HG03196 (cell line): Measurements from ENCODE around the gene PTTG1IP.
"Not testable (repeated sequence)": the region's sequence is repeated elsewhere in the genome, so short reads cannot be mapped to it uniquely, and the experiment has no call there.

Experiments
- ATAC-seq: cut with Tn5 transposase; IDR thresholded peaks from one replicate; pipeline ENCODE4 v1.9.1; 2021; ENCODE audit not compliant: unreplicated experiment

The PTTG1IP gene, protein sequence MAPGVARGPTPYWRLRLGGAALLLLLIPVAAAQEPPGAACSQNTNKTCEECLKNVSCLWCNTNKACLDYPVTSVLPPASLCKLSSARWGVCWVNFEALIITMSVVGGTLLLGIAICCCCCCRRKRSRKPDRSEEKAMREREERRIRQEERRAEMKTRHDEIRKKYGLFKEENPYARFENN

DNA sequence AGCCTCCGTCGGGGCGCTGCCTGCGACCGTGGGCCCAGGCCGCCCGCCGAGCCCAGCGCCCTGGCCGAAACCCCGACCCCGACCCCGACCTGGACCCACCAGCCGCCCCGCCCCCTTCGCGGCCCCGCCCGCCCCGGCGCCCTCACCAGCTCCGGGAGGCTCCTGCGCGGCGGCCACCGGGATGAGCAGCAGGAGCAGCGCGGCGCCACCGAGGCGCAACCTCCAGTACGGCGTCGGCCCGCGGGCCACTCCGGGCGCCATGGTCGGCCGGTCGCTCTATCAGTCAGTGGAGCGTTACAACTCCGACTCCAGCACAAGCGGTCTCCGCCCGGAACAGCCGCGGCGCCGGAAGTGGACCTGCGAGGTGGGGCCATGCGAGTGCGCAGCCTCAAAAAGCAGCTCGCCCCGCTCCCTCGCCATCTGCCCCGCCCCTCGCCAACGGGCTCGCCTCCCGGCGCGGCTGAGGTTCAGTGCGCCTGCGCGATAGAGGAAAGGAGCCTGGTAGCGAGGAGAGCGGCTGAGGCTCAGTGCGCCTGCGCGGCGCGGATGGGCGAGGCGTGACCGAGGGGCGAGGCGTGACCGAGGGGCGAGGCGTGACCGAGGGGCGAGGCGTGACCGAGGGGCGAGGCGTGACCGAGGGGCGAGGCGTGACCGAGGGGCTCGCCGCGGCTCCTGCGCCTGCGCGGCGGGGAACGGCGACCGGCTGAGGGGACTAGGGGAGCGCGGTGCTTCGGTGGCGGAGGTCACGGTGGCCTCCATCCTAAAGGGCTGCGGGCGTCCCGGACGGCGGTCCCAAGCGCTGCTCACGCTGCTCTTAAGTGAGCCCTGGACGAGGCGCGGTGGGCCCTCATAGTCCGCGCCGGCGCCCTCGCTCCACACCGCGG lies at the start of gene PTTG1IP:
Gene PTTG1IP, minus strand, starts transcription at position 335 of the 884 bp plus-strand sequence. Its CDS starts 74 bp downstream, at position 261.
- ATAC-seq, result peak; percentile 69

DNA sequence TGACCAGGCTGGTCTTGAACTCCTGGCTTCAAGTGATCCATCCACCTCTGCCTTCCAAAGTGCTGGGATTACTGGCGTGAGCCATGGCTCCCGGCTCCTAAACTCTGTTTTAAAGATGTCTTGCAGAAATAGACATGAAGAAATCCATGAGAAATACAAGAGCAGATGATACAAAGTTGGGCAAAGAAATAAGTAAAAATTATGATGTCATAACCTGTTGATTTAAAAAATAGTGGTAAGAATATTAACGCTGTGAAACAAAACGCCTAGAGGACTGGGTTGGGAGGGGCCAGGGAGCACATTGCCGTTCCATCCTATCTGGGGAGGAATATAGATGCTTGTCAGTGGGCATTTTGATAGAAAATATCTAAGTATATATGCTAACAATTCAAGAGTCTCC lies 48.4 kb upstream of the PTTG1IP start:
- ATAC-seq, result no peak

DNA sequence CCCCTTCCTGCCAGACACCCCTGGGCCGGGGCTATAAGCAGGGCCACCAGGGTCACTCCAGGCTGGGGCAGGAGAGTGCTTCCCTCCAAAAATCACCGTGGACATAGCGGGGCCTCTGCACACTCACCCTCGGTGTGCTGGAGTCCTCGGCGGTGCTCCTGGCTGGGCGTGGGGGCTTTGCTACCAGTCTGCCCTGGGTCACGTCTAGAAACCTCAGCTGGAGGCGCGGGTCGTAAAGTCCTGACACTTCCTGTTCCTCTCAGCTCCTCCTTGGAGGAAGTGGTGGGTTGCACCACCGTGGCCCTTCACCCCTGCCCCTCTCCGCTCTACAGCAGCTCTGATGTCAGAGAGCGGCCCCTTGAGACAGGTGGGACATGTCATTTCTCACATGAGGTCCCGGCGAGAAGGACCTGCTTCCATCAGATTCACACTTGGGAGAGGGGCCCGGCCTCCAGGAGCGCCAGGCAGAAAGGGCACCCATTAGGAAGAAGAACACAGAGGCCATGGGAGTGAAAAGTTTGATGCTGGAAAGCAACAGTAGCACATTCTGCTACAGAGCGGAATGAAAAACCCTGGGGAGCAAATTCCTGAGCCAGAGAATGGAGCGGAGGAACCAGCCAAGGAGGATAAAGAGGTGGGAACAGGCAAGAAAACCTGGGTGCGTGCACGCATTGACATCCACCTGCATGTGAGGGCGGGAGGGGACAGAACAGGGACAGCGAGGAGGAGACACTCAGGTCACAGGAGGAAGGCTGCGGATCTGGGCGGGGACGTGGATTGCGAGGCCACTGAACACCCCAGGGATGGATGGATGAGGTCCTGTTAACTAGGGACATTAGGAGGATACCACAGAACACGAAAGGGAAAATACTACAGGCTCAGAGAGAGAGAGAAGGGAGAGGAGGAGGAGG lies 47.5 kb upstream of the PTTG1IP start, which contains the start of gene ITGB2:
Gene ITGB2, minus strand, starts transcription at position 206 of the 911 bp plus-strand sequence. CDS start 10,117 bp downstream, outside the sequence.
- no peak for ATAC-seq

DNA sequence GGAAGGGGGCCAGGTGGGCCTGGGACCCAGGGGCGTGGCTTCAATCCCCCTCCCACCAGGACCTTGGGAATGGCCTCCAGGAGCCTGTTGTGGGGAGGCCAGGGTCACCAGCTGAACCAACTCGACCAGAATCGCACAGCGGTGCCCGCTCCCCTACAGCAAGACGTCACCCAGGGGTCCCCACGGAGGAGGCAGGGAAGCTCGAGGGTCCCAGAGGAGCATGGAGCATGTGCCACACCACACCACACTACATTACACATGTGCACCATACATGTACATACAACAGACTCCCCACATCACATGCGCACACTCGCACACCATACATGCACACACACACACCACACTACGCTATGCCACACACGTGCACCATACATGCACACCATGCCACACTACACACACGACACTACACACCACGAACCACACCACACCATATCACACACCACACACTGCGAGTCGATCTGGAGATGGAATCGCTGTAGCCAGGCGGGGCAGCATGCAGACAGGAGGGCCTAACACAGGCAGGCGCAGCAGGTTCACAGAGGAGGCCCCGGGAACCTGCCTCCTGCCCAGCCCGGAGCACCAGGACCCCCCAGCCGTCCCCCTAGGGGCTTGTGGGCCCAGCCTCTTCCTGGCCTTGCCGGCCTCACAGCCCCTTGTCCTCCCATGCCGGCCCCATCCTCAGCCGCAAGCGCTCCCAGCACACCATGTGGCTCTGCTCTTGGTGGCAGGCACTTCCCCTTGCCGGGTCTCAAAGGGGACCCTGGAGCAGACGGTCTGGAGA lies 46.6 kb upstream of the PTTG1IP start:
- no peak for ATAC-seq

DNA sequence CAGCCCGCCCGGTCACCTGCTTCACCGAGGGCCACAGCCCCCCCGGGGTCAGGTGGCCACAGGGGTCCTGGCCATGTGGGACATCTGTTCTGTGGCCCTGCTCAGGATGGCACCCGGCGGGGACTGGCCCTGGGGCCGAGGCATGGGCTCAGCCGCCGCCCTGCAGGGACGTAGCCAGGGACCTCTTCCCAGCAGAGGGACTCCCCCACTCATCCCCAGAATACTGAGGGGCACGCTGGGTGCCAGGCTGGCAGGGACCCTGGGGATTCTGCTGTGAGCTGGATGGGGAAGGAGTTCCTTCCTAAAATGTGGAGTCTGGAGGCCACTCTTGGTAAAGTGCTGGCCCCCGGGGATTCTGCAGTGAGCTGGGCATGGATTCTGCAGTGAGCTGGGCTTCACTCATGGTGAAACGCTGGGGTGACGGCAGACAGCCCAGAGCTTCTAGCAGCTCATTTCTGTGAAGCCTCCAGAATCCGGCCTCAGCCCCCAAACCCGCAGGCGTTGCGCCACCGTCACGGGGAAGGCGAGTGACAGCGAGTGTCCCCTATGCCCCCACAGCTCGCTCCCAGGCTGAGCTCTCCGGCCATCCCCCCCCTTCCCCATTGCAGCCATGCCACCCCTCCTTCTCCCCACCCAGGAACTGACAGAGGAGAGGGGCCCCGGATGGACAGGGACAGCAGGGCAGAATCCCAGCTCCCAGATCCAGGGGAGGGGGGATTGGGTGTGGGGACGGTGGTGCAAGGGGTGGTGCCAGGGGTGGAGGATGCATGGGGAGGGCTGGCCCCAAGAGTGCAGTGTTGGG lies 45.8 kb upstream of the PTTG1IP start:
- ATAC-seq, result no peak

DNA sequence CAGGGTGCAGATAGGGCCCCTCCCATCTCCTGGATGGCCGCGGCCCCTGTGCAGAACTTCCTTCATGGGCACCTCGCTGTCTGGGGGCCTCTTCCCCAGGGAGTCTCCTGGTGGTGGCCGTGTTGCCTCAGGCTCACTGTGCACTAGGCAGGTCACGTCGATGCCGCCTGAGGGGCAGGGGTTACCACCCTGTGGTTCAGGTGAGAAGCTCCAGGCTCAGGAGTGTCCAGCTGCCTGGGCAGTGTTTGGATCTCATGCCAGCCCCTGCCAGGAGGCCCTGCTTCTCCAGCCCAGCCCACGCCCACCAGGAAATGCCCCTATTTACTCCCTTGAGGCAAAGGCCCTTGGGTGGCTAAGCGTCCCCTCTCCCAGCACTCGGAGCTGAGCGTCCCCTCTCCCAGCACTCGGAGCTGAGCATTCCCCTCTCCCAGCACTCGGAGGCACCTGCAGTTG lies 45.1 kb upstream of the PTTG1IP start:
- ATAC-seq, result no peak

DNA sequence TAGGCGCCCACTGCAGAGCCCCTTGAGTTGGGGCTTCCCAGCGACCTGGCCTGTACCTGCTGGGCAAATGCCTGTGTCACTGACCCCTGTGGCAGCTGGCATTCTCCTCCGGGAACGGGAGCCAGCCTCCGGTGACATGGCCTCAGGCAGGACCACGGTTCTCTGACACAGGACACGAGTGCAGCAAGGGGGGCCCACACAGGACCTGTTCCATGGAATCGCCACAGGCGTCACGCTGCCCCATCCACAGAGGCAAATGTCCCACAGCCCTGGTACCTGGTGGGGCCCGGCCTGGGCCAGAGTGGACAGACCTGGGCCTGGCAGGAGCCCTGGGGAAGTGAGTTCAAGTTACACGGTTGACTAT lies 44.6 kb upstream of the PTTG1IP start:
- no peak for ATAC-seq

DNA sequence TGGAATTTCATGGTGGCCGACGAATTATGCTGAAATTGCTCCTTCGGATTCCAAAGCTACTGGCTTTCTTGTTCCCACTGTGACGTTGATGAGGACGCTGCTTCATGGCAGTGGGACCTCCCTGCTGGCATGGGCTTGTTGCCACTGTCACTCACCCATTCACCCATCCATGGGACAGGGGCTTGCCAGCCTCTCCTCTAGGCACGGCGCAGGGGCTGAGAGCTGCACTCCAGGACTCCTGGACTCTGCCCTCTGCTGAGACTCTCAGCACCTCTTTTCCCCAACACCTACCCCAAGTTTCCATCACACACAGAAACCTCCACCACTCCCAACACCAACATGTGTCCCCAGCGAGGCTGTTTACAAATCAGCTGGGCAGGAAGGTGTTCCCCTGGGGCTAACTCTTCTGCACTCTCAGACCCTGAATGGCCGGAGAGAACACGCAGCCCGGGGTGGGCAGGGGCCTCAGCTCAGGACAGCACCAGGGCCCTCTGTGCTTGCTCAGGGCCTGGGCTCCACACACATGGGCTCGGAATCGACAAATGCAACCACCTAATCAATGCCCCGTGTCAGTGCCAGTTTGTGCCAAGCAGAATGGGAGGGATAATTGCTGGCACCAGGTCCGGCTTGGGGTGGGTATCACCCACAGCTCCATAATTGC lies 44.1 kb upstream of the PTTG1IP start:
- no peak for ATAC-seq

DNA sequence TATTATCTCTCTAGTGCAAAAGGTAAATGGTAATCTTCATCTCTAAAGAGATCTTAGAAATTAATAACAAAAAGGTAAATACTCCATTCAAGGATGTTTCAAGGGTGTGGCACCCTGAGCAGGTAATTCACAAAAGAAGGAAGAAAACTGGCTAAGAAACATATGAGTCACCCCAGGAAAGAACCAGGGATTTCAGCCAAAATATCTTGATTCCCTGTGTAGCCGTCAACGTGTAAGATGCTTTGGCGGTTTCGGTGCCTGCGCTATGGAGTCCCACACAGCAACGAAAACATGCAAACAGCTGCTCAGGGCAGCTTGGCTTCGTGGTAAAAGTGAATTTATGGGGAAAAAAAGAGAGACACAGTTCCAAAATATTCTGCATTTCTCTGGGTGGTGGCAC lies 43.5 kb upstream of the PTTG1IP start:
- no peak for ATAC-seq

DNA sequence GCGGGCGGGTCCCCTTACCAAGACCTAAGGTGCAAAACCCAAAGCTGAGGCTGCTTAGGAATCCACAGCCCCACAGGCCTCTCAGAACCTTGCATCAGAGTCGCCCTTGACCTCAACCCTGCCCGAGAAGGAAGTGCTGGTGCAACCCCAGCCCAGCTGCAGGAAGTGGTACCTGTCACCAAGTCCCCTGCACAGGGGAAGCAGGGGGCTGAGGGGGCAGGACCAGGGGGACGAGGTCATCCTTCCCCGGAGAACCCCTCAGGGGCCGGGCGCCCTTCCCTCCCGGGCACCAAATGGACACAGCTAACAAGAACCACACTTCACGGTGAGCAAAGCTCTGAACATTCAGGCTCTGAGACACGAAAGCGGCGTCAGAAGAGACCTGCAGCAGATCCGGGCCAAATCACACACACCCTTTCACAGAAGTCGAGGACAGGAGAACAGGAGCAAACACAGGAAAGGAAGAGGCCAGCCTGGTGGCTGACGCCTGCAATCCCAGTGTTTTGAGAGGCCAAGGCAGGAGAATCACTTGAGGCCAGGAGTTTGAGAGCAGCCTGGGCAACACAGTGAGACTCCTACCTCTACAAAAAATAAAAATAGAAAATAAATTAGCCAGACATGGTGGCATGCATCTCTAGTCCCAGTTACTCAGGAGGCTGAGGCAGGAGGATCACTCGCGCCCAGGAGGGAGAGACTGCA lies 40.8 kb upstream of the PTTG1IP start:
- no peak for ATAC-seq

DNA sequence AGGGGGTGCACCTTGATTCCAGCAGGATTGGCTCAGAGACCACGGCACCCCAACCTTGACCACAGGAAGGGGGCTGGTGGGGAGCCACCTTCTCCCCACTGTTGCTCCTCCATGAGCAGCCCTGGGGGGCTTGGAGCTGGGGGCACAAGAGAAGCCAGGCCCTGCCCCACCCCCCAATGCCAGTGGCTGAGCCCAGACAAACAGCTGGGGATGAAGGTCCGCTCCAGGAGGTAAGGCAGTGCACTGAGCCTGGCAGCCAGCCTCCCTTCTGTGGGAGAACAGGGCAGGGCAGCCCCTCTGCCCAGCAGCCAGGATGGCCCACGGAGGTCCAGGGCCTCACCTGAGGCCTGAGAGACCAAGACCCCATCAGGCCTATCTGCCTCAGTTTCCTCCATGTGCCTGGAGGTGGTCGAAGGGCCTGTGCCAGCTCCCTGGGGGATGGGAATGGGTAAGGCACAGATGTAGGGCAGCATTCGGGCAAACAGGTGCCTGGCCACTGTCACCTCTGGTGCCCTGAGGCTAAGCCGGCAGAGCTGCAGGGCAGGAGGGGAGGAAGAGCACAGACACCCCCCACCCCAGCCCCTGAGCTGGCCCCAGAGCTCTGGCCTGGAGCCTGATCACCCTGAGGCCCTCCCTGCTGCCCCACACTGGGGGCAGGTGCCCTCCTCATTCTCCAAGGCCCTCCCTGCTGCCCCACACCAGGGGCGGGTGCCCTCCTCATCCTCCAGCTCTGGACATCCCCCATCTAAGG lies 40.1 kb upstream of the PTTG1IP start:
- ATAC-seq, result no peak

DNA sequence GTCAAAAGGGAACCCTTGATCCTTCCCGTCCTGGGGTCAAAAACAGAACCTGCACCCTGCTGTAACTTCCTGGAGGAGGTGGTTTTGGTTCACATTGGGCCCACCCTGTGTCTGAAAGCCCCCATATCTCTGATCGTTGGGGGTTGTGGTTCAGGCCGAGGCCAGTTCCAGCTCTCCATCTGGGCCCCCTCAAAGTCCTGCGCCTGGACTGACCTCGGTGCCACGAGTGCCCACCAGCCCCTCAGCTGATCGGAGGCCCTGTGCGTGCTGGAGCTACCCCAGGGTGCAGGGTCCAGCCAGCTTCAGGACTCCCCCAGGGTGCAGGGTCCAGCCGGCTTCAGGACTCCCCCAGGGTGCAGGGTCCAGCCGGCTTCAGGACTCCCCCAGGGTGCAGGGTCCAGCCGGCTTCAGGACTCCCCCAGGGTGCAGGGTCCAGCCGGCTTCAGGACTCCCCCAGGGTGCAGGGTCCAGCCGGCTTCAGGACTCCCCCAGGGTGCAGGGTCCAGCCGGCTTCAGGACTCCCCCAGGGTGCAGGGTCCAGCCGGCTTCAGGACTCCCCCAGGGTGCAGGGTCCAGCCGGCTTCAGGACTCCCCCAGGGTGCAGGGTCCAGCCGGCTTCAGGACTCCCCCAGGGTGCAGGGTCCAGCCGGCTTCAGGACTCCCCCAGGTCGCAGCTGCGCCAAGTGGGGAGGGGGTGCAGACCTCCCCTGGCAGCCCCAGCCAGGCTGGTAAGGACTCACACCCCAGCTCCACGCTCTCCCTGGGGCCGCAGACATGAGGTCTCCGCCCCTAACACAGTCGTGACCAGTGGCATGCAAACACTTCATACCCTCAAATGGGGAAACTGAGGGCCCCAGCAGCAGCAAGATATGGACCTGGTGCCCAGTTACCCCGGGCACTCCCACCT lies 39.3 kb upstream of the PTTG1IP start:
- ATAC-seq, result not testable (repeated sequence)

DNA sequence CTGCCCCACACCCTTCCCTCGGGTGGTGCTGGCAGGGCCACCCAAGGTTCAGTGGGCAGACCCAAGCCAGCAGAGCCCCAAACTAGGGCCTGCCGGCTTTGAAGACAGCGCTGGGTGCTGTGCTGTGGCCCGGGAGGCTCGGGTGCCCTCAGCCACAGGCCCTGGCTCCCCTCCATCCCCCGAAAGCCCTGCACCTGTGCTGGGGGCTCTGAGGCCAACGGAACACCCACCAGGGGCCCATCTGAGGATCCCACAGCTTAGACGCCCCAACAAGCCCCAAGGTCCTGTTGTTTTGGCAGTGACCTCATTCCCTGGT lies 38.6 kb upstream of the PTTG1IP start:
- ATAC-seq, result no peak

DNA sequence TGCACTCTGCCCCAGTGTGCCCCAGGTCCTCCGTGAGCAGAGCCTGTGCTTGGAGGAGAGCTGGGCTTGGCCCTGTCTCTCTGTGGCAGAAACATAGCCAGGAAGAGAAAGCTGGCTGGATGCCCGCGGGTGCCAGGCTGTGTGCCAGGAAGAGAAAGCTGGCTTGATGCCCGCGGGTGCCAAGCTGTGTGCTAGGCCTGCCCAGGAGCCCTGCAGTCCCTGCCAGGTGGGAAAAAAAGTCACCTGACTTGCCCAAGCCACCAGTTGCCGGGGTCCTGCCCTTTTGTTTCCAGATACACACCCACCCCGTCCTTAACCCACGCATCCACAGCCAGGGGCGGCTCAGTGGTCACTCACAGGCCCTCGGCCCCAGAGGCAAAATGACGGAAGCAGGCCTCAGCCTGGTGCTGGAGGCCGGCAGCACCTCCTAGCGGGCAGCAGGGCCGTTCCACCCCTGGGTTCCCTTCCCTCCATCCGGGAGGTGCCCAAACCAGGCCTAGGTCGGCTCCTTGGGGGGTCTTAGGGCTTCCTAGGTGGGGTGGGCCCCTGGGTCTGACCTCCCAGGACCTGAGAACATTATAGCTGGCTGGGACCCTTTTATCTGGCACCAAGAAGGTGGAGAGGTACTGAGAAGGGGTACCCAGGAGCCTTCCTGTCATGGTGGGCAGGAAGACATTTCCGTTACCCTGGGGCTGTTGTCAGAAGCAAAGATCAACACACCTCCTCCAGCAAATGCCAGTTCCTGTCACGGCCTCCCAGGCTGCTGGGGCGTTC lies 38.1 kb upstream of the PTTG1IP start:
- no peak for ATAC-seq

DNA sequence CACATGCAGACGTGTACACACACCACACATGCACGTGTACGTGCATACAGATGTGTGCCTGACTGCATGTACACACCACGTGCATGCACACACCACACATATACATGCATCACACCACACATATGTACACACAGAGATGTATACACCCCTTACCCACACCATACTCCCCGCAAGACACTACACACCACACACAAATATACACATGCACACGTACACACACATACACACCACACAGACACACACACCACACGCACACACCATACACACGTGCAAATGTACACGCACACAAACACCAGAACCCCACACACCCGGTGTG lies 37.5 kb upstream of the PTTG1IP start:
- ATAC-seq, result no peak
